Karpas-422 (cell line): Measurements from ENCODE around the gene KCNIP4. TPM values are rescaled to one million over a fixed set of nuclear protein-coding genes. Genes with fewer than 3 reads are reported as not detected.

Experiments used
- DNase-seq: peaks from one replicate; pipeline ENCODE4 v3.0.0-alpha.2; 2015
- H2AFZ ChIP-seq: fragments of 200-600 bp; sonication (generic); 2 replicates; pipeline ENCODE4 v1.6.1; 2014; ENCODE audit warnings: antibody characterized with exemption, low read length, mixed read lengths
- H3K27ac ChIP-seq: fragments of 200-600 bp; sonication (generic); 2 replicates; pipeline ENCODE4 v1.5.1; 2014; ENCODE audit warnings: mild to moderate bottlenecking, low read length, moderate library complexity
- H3K27me3 ChIP-seq: fragments of 200-600 bp; sonication (generic); 2 replicates; pipeline ENCODE4 v1.6.1; 2014; ENCODE audit warnings: low read length, mixed read lengths
- H3K36me3 ChIP-seq: fragments of 200-600 bp; sonication (generic); 2 replicates; pipeline ENCODE4 v1.6.1; 2014; ENCODE audit warnings: low read length, mixed read lengths; ENCODE audit not compliant: insufficient read depth
- H3K4me1 ChIP-seq: fragments of 200-600 bp; sonication (generic); 2 replicates; pipeline ENCODE4 v1.6.1; 2014; ENCODE audit warnings: mild to moderate bottlenecking, low read length, mixed read lengths
- H3K4me2 ChIP-seq: fragments of 200-600 bp; sonication (generic); 2 replicates; pipeline ENCODE4 v1.6.1; 2014; ENCODE audit warnings: low read length, low read depth, mild to moderate bottlenecking; ENCODE audit not compliant: poor library complexity, severe bottlenecking
- H3K4me3 ChIP-seq: fragments of 200-600 bp; sonication (generic); 2 replicates; pipeline ENCODE4 v1.5.1; 2014; ENCODE audit warnings: mild to moderate bottlenecking, antibody characterized with exemption, low read length, mixed read lengths
- H3K79me2 ChIP-seq: fragments of 200-600 bp; sonication (generic); 2 replicates; pipeline ENCODE4 v1.6.1; 2014; ENCODE audit warnings: mild to moderate bottlenecking, low read length, mixed read lengths
- H3K9ac ChIP-seq: fragments of 200-600 bp; sonication (generic); 2 replicates; pipeline ENCODE4 v1.6.0; 2014; ENCODE audit warnings: low read length
- H3K9me2 ChIP-seq: fragments of 200-600 bp; sonication (generic), shearing (Covaris generic); replicated peaks from 2 replicates; pipeline ENCODE4 v1.6.0; 2014; ENCODE audit warnings: mild to moderate bottlenecking, low read length, moderate library complexity; ENCODE audit not compliant: insufficient read depth
- H3K9me3 ChIP-seq: fragments of 300-700, 200-600 bp; sonication (generic); 2 replicates; pipeline ENCODE4 v1.6.1; 2014; ENCODE audit warnings: low read length, mixed read lengths
- H4K20me1 ChIP-seq: fragments of 200-600 bp; sonication (generic); 2 replicates; pipeline ENCODE4 v1.6.1; 2014; ENCODE audit warnings: mild to moderate bottlenecking, antibody characterized with exemption, low read length, low read depth; ENCODE audit not compliant: insufficient read depth
- total RNA-seq: library from RNA; depleted of rRNA; stranded (reverse); fragments of >200 nt; shearing (Covaris generic); gene quantifications from 2 replicates; pipeline ENCODE4 v1.2.3, GENCODE V29; 2014; ENCODE audit warnings: low replicate concordance

Gene KCNIP4
- total RNA-seq, 1 experiment from 2014 or later: not detected

DNA sequence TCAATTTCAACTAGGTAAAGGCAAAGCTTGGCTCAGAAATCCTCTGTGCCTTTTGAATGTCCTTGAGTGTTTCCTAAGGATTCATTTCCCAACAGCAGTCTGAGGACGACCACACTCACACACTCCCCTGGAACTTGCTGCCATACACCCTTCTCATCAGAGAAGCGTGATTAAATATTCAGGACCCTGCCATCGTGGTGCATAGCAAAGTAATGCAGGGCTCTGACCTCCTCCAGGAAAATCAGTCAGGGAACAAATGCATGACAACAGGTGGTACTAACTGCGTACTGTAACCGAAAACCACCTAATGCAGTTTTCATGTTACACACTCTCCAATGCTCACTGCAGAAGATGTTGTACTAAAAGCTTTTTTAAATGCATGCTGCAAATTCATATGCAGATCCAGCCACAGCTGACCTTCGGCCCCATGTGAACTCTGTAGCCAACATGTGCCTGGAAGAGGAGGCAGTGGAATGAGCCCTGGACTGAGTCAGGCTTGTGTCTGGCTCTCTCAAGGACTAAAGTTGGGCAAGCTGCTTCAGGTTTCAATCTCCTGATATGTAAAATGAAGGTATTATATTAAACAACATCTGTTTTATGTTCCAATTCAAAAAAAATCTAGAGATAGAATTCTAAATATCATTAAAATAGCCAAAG lies 238.3 kb downstream of the KCNIP4 start:
- H3K9me2 ChIP-seq: no peaks in the 10 kb centered on the region
- H3K4me2 ChIP-seq: no peak overlapping the region
- no peaks in the 10 kb centered on the region for H3K9me3 ChIP-seq
- no peaks in the 10 kb centered on the region for H3K36me3 ChIP-seq
- no peak overlapping the region for H3K4me3 ChIP-seq
- no peaks in the 10 kb centered on the region for H3K27me3 ChIP-seq
- H3K27ac ChIP-seq: no peak overlapping the region
- no peaks in the 10 kb centered on the region for H3K79me2 ChIP-seq
- DNase-seq: no peak
- no peak overlapping the region for H3K9ac ChIP-seq
- H2AFZ ChIP-seq: no peak overlapping the region
- no peaks in the 10 kb centered on the region for H4K20me1 ChIP-seq
- H3K4me1 ChIP-seq: no peaks in the 10 kb centered on the region

DNA sequence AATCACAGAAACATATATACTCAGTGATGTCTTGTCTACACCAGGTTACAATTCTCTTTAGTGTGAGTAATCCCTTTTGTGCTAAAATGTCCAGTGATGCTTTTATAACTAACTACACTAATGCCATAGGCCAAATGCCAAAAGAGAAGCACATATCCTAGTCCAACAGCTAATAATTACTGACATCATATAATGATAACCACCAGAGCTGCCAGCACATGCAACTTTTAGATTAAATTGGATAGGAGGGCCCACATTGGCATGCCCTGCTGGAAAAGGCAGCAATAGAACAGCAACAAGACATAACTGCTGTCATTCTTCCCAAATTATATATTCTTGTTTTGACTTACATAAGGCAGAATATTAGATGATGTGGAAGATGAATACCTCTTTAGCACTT lies 238.8 kb downstream of the KCNIP4 start:
- no peak for DNase-seq
- H3K9ac ChIP-seq: no peak overlapping the region
- no peaks in the 10 kb centered on the region for H3K4me1 ChIP-seq
- H3K27me3 ChIP-seq: no peaks in the 10 kb centered on the region
- H3K27ac ChIP-seq: no peak overlapping the region
- H3K4me3 ChIP-seq: no peak overlapping the region
- H3K9me3 ChIP-seq: no peaks in the 10 kb centered on the region
- H2AFZ ChIP-seq: no peak overlapping the region
- no peaks in the 10 kb centered on the region for H3K79me2 ChIP-seq
- H3K4me2 ChIP-seq: no peak overlapping the region
- no peaks in the 10 kb centered on the region for H3K9me2 ChIP-seq
- H4K20me1 ChIP-seq: no peaks in the 10 kb centered on the region
- H3K36me3 ChIP-seq: no peaks in the 10 kb centered on the region

DNA sequence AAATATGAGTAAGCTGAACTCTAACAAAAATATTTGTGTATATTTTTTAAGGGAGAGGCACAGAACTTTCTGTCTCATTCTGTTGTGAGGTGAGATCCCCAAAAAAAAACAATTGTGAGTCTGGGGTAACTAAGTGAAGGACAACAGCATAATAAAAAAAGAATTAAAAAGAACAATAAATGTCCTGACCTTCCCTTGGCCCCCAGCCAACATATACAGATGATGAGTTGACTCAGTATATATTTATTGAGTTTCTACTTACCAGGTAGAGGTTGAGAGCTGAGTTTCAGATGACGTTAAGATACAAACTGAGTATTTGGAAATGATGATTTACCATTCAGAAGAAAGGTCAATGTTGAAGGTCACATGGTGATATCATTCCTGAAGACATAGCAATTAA lies 239.5 kb downstream of the KCNIP4 start:
- Histone ChIP-seq H3K4me3 (no peak overlapping the region), H2AFZ (no peak overlapping the region), H3K36me3 (no peaks in the 10 kb centered on the region), H3K9me2 (no peaks in the 10 kb centered on the region), H3K4me1 (no peaks in the 10 kb centered on the region), H3K9me3 (no peaks in the 10 kb centered on the region), H3K9ac (no peak overlapping the region), H4K20me1 (no peaks in the 10 kb centered on the region), H3K27ac (no peak overlapping the region), H3K4me2 (no peak overlapping the region), H3K79me2 (no peaks in the 10 kb centered on the region), H3K27me3 (no peaks in the 10 kb centered on the region)
- DNase-seq: no peak

DNA sequence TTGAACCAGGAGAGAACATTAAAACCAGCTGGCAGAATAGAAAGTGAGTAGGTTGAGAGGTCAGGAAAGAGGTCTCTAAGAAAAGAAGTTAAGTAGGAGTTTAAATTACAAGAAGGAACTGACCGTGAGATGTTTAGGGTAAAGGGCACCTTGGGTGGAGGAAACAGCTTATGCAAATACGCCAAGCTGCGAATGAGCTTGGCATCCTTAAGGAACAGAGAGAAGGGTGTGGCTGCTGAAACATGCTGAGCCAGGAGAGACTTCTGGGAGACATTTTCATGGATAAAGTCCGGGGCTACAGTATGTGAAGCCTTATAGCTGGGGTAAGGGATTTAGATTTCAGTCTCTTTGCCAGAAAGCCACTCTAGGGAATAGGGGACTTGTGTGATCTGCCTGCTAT lies 249.1 kb downstream of the KCNIP4 start:
- Histone ChIP-seq H3K9me3 (no peaks in the 10 kb centered on the region), H3K79me2 (no peaks in the 10 kb centered on the region), H4K20me1 (no peaks in the 10 kb centered on the region), H3K9ac (no peak overlapping the region), H3K4me2 (no peak overlapping the region), H3K9me2 (no peaks in the 10 kb centered on the region), H3K27me3 (no peaks in the 10 kb centered on the region), H3K4me1 (no peaks in the 10 kb centered on the region), H3K36me3 (no peaks in the 10 kb centered on the region), H3K27ac (no peak overlapping the region), H3K4me3 (no peak overlapping the region), H2AFZ (no peak overlapping the region)
- no peak for DNase-seq

DNA sequence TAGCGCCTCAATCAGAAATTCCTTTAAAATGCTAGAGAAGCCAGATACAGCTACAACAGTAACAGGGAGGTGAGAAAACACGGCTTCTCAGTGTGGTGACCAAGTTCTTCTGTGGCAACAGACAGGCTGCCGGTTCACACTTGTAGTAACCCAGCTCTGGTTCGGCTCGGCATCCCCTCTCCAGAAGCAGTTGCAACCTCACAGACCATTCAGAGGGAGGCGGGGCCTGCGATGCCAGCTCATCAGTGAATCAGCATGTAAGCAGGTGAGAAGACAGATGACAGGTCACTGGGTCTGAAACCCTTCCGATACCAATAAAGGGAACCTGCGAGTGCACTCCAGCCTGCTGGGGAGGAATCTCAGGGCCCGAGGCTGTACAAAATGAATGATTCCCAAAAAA lies 251.0 kb downstream of the KCNIP4 start:
- Histone ChIP-seq H3K36me3 (no peaks in the 10 kb centered on the region), H4K20me1 (no peaks in the 10 kb centered on the region), H3K9me2 (no peaks in the 10 kb centered on the region), H2AFZ (no peak overlapping the region), H3K9me3 (no peaks in the 10 kb centered on the region), H3K9ac (no peak overlapping the region), H3K79me2 (no peaks in the 10 kb centered on the region), H3K4me2 (no peak overlapping the region), H3K27ac (no peak overlapping the region), H3K4me1 (no peaks in the 10 kb centered on the region), H3K27me3 (no peaks in the 10 kb centered on the region), H3K4me3 (no peak overlapping the region)
- no peak for DNase-seq

DNA sequence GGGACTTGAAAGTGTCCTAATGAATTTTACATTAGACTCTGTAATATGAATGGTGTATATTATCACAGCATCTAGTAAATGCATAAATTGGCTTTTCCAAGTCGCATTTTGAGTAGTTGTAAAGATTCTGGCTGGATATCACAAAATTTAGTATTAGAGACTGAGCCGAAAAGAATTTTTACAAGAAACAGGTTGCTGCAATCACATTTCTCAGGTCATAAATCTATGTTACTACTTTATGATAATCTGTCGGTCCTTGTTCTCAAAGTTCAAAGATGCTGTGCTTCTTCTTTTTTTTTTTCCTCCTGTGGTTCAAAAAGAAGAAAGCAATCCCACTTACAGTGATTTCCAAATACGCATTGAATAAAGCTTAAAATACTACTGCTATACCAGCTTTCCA lies 253.4 kb downstream of the KCNIP4 start:
- H3K27me3 ChIP-seq: no peaks in the 10 kb centered on the region
- H3K36me3 ChIP-seq: no peaks in the 10 kb centered on the region
- DNase-seq: no peak
- H4K20me1 ChIP-seq: no peaks in the 10 kb centered on the region
- H3K4me2 ChIP-seq: no peak overlapping the region
- no peak overlapping the region for H3K27ac ChIP-seq
- H3K79me2 ChIP-seq: no peaks in the 10 kb centered on the region
- no peaks in the 10 kb centered on the region for H3K9me2 ChIP-seq
- no peak overlapping the region for H3K9ac ChIP-seq
- H2AFZ ChIP-seq: no peak overlapping the region
- no peaks in the 10 kb centered on the region for H3K4me1 ChIP-seq
- no peak overlapping the region for H3K4me3 ChIP-seq
- H3K9me3 ChIP-seq: no peaks in the 10 kb centered on the region

DNA sequence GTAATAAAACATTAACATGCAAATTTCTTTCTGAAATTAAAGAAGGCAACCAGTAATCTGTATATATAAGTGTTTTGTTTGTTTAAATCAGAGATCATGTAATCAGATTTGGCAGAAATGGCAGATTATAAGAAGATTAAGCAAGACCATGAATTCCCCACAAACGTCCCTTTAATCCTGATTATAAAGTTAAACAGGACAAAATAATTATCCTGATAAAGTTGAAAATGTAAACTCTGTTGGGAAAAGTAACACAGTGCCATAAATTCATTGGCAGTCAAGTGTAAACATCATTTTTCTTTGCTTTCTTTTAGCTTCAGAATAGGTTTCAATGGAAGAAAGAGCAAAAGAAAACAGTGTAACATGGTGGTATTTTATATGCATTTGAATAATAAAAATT lies 256.3 kb downstream of the KCNIP4 start:
- H3K9me2 ChIP-seq: no peaks in the 10 kb centered on the region
- no peaks in the 10 kb centered on the region for H3K4me1 ChIP-seq
- no peak overlapping the region for H2AFZ ChIP-seq
- no peaks in the 10 kb centered on the region for H3K36me3 ChIP-seq
- H3K27me3 ChIP-seq: no peaks in the 10 kb centered on the region
- H3K4me2 ChIP-seq: no peak overlapping the region
- DNase-seq: no peak
- H3K27ac ChIP-seq: no peak overlapping the region
- no peaks in the 10 kb centered on the region for H4K20me1 ChIP-seq
- H3K4me3 ChIP-seq: no peak overlapping the region
- no peaks in the 10 kb centered on the region for H3K9me3 ChIP-seq
- no peak overlapping the region for H3K9ac ChIP-seq
- no peaks in the 10 kb centered on the region for H3K79me2 ChIP-seq

DNA sequence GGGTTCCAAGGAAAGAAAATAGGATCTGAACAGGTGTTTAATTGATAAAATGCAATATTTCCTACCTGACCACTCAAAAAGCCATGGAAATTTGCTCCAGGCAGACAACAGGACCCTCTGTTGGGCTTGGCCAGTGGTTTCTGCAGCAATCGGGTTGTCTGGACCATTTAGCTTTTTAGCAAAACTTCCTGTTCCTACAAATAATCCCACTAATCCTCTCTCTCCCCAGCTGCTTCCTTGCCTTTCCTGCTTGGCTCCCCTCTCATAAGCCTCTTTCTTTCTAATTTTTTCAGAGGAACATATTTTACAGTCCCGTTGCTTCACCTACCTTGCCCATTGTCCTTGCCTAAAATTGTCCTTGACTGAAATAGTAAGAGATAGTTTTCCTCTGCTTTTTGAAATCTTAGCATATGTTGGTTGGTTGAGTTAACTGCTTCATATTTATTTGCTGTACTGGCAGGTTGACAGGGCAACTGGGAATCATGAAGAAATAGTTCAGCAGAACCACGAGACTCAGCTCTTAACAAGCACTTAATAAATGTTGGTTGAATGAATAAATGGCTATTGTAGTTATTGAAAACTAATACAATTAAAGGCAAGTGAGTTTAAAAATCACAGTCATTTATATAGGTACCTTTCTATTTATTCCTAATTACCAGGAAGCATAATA lies 259.8 kb downstream of the KCNIP4 start:
- no peak overlapping the region for H3K9ac ChIP-seq
- H3K27ac ChIP-seq: no peak overlapping the region
- H3K4me2 ChIP-seq: no peak overlapping the region
- no peaks in the 10 kb centered on the region for H3K4me1 ChIP-seq
- H3K4me3 ChIP-seq: no peak overlapping the region
- H2AFZ ChIP-seq: no peak overlapping the region
- H4K20me1 ChIP-seq: no peaks in the 10 kb centered on the region
- no peaks in the 10 kb centered on the region for H3K27me3 ChIP-seq
- H3K9me3 ChIP-seq: peaks cover 3% of the 10 kb centered on the region; the same call in 1 of the 2 replicates
- DNase-seq: no peak
- no peaks in the 10 kb centered on the region for H3K79me2 ChIP-seq
- H3K9me2 ChIP-seq: no peaks in the 10 kb centered on the region
- H3K36me3 ChIP-seq: no peaks in the 10 kb centered on the region
